M059J (cell line): ENCODE measurements around the gene LRRC71. TPM values are rescaled to one million over a fixed set of nuclear protein-coding genes. Genes with fewer than 3 reads are reported as not detected.

Source experiments
- DNase-seq: peaks from one replicate; pipeline ENCODE4 v3.0.0-alpha.2; 2012; ENCODE audit warnings: low read depth
- total RNA-seq: library from RNA; depleted of rRNA; stranded (reverse); fragments of >200 nt; shearing (Covaris generic); gene quantifications from 2 replicates; pipeline ENCODE4 v1.2.3, GENCODE V29; 2014

LRRC71 gene
- total RNA-seq, 1 experiment from 2014 or later, result not detected

DNA sequence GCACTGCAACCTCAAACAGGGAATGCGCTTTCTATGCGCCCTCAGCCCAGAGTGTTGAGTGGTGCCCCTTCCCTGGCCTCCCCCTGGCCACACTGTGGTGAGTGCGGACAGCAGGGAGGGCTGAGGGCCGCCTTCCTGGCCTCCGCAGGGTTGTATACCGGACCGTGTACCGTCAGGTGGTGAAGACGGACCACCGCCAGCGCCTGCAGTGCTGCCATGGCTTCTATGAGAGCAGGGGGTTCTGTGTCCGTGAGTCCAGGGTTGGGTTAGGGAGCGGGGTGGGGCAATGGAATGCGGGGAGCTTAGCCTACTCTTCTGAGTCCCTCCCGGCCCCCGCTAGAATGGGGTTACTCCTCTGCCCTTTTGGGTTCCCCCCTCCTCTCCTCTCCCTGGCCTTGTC is 15.3 kb upstream of the LRRC71 start:
- no peak for DNase-seq

DNA sequence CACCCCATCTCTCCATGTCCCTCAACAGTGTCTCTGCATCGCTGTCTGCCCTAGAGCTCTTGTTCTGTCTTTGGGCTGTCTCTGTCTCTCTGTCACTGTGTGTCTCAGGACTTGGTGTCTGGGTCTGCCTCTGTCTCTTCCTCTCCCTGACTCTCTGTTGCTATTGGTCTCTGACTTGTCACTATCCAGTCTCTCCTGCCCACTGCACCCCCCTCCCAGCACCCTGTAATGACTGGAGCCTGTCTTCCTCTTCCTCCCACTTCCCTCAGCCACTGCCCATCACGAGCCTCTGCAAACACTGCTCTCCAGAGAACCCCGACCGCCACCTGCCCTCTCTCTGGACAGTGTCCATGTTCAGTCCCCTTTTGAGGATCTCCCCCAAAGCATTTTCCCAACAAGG is 14.8 kb upstream of the LRRC71 start:
- DNase-seq, result no peak

DNA sequence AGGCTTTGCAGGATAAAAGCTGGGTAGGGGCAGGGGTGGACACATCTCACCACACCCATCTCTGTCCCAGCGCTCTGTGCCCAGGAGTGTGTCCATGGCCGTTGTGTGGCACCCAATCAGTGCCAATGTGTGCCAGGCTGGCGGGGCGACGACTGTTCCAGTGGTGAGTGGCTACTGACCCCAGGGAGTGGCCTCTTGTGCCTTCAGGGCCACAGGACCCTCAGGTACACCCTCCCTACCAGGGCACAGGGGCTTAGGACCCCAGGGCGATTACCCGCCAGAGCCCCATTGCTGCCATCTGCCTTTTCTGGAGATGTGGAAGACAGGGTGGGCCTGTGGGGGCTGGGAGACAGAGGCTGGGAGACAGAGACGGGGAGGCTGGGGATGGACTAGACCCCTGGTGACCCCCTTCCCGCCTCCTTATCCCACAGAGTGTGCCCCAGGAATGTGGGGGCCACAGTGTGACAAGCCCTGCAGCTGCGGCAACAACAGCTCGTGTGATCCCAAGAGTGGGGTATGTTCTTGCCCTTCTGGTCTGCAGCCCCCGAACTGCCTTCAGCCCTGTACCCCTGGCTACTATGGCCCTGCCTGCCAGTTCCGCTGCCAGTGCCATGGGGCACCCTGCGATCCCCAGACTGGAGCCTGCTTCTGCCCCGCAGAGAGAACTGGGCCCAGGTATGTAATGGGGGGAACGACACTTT is 14.1 kb upstream of the LRRC71 start:
- DNase-seq, result no peak

DNA sequence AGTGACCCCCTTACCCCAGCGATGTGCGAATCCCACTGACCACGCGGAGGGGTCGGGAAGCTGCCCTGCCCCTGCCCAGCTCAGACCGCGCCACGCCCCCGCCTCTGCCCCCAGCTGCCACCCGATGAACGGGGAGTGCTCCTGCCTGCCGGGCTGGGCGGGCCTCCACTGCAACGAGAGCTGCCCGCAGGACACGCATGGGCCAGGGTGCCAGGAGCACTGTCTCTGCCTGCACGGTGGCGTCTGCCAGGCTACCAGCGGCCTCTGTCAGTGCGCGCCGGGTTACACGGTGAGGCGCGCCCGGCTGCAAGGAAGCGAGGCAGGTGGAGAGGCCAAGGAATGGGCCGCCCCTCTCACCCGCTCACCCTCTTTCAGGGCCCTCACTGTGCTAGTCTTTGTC is 11.9 kb upstream of the LRRC71 start:
- no peak for DNase-seq

DNA sequence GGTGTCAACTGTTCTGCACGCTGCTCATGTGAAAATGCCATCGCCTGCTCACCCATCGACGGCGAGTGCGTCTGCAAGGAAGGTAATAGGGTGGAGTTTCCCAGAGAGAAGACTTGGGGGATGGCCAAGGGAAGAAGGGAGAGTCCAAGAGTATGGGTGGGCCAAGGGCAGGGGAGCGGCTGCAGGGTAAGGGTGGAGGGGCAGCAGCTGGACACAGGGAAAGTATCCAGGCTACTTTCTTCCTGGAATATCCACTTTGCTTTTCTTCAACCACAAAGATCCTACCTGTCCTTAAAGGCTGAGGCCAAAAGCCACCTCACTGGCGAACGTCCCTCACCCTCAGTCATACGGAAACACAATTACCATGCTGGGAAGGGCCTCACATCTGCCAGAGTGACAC is 11.5 kb upstream of the LRRC71 start:
- no peak for DNase-seq

DNA sequence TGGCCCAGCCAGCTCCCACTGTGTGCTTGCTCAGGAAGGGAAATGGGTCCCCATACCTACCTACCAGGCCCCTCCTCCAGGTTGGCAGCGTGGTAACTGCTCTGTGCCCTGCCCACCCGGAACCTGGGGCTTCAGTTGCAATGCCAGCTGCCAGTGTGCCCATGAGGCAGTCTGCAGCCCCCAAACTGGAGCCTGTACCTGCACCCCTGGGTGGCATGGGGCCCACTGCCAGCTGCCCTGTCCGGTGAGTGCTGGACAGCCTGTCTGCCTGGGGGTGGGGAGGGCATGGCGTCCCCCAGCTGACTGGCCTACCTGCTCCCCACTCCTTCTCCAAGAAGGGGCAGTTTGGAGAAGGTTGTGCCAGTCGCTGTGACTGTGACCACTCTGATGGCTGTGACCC is 10.8 kb upstream of the LRRC71 start:
- no peak for DNase-seq

DNA sequence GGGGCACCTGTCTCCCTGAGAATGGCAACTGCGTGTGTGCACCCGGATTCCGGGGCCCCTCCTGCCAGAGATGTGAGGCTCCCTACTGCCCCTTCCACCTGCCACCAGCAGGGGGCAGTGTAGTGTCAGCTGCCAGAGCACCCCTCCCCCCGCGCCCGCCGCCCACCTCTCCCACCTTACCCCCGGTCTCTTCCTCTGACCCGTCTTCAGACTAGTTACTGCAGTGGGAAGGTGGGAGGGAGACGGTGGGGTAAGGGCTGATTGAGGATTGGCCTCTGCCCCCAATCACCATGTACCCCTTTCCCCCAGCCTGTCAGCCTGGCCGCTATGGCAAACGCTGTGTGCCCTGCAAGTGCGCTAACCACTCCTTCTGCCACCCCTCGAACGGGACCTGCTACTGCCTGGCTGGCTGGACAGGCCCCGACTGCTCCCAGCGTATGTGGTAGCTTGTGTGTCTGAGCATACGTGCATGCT is 10.1 kb upstream of the LRRC71 start:
- no peak for DNase-seq

DNA sequence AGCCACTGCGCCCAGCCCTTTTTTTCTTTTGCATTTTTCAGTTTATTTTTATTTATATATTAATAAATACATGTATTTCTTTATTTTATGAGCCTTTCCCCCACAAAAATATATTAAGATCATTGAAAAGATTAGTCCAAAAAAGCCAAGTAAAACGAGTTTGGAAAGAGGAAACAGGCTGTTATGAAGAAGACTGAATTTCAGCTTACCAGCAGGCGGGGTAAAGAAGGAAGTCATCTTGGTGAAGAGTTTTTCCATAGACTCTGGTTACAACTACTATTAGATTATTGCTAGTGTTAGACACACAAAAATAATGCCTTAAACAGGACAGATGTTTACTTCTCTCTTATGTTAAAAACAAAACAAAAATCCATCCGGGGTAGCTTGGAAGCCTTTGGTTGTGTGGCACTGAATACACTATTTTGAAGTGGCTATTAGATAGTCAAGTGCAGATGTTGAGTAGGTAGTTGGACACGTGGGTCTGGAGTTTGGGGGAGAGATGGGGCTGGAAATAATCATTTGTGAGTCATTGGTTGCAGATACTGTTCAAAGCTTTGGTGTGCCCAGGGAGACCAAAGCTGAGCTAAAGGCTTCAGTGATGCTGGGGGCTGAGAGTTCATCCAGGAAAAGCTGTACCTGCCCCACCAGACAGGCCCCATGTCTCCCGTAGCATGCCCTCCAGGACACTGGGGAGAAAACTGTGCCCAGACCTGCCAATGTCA is 8.7 kb upstream of the LRRC71 start:
- DNase-seq, result no peak

DNA sequence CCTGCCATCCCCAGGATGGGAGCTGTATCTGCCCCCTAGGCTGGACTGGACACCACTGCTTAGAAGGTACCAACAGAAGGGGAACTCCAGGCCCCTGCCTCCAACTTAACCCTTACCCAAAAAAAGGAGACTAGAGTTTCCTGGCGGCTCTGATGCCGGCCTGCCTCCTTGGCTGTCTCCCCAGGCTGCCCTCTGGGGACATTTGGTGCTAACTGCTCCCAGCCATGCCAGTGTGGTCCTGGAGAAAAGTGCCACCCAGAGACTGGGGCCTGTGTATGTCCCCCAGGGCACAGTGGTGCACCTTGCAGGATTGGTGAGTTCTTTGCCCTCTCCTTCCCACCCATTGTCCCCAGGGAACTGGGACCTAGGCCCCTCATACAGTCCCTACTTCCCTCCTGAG is 8.1 kb upstream of the LRRC71 start:
- no peak for DNase-seq

DNA sequence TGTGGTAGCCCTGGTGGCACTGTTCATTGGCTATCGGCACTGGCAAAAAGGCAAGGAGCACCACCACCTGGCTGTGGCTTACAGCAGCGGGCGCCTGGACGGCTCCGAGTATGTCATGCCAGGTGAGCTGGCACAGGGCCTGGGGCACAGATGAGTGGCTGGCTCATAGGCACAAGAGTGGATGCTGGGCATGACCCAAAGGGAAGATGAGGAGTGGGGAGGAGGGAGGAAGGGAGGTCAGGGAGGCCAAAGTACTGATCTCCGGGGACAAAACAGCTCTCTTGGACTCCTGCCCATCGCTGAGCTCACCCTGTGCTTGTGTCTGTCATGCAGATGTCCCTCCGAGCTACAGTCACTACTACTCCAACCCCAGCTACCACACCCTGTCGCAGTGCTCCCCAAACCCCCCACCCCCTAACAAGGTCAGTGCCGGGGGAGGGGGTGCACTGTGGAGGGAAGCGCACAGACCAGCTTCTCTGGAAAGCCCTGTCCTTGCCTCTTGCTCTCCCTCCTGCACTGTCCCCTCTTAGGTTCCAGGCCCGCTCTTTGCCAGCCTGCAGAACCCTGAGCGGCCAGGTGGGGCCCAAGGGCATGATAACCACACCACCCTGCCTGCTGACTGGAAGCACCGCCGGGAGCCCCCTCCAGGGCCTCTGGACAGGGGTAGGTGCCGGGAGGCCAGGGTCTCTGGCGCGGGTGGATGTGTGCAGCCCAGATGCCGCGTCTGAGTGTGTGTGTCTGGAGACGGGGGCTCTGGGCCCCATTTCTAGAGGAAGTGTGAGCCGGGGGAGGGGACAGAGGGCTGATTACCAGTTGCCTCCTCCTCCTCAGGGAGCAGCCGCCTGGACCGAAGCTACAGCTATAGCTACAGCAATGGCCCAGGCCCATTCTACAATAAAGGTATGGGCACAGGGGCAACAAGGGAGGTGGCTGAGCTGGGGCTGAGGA is 7.3 kb upstream of the LRRC71 start:
- DNase-seq, result no peak

DNA sequence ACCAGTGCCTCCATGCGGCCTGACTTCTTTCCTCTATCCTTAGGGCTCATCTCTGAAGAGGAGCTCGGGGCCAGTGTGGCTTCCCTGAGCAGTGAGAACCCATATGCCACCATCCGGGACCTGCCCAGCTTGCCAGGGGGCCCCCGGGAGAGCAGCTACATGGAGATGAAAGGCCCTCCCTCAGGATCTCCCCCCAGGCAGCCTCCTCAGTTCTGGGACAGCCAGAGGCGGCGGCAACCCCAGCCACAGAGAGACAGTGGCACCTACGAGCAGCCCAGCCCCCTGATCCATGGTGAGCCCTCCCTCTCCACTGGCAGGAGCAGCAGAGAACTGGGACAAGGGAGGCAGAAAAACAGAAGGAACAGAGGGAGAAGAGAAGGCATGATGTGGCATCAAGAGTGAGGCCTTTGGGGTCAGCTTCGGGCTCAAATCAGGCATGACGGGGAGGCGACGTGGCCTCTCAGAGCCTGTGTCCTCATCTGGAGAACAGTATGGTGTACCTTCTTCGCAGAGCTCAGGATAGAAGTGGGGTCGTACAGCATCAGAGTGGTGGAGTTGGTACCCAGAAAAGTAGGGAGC is 6.5 kb upstream of the LRRC71 start:
- DNase-seq, result no peak

DNA sequence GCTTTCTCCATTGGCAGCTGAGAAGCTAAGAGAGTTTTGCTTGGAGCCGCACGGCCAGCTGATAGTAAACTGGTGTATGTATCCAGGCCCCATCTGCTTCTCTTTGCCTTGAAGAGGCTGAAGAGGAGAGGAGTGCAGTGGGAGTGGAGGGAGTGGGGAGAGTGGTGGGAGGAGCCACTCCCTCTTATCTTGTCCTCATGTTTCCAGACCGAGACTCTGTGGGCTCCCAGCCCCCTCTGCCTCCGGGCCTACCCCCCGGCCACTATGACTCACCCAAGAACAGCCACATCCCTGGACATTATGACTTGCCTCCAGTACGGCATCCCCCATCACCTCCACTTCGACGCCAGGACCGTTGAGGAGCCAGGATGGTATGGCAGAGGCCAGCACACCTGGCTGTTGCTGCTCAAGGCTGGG is 6.0 kb upstream of the LRRC71 start:
- peak; percentile 45 for DNase-seq

DNA sequence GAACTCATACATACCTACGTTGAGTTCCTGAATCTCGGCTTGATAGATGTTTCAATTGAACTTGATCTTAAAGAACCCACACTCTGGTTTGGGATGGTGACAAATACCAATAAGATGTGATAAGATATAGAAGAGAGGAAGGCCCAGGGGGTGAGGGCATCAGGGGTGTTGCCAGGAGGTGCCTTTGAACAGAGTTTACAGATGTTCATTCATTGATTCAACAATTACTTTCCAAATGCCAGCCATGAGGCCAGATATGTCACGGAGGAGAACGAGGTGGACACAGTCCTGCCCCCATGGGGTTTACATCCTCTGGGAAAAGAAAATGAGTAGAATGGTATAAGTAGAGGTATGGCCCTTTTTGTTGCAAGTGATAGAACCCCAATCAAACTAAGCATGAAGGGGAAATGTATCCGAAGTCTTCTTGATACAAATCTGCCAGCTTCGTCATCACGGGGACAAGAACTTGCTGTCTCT is 659 bp downstream of the LRRC71 start:
- no peak for DNase-seq

DNA sequence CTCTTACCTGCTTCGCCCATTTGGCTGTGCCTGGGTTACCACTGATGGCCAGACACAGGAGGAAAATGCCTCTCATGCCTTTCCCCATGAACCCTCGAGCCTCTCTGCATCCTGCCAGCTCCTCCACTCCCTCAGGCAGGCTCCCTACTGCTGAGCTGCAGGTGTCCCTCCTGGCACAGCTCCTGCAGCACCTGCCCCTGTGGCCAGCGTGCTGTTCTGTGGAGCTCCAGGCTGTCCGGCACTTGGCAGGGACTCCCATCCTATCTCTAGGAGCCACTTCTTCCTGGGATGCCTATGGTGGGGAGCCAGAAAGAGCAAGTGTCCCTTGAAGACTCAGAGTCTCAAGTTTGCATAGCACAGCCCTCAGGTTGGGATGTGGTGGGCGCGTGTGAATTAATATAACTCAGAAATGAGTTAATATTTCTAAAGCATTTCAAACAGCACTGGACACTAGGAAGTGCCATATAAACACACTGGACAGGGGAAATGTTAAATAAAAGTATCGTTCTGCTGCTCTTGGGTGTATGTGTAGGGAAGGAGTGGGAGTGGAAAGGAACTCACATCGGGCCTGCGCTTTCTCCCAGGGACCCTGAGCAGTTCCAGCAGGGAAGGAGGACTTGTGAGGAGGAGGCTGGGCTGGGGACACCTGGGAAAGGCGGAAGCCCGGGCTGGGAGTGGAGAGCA is 2.7 kb downstream of the LRRC71 start:
- DNase-seq, result no peak

DNA sequence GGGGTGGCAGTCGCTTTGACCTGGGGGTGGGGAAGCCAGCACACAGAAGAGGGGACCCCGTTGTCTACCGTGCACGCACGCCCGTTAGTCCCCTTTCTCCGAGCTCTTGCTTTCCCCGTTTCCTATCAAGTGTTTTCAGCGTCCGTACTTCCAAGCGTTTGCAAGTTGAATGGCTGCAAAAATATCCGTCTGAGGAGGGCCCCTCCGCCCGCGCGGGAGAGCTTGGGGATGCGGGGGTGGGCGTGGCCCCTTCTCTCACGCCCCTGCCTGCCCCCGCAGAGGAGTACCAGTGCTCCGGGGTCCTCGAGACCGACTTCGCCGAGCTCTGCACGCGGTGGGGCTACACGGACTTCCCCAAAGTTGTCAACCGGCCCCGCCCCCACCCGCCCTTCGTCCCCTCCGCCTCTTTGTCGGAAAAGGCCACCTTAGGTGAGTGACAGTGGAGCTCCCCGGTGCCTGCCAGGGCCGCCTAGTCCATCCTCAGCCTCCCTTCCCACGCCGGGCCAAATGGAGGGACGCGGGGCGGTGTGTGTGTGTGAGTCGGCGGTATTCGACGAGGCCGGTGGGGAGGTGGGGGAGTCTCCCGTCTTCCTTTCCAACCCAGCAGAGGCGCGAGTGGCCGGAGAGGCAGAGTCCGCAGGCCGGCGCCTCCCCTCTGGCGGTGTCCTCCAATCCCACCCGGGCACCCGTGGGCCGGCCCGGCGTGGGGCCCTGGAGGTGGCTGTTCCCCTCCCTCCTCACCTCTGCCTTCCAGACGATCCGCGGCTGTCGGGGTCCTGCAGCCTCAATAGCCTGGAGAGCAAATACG is 3.4 kb downstream of the LRRC71 start:
- no peak for DNase-seq

DNA sequence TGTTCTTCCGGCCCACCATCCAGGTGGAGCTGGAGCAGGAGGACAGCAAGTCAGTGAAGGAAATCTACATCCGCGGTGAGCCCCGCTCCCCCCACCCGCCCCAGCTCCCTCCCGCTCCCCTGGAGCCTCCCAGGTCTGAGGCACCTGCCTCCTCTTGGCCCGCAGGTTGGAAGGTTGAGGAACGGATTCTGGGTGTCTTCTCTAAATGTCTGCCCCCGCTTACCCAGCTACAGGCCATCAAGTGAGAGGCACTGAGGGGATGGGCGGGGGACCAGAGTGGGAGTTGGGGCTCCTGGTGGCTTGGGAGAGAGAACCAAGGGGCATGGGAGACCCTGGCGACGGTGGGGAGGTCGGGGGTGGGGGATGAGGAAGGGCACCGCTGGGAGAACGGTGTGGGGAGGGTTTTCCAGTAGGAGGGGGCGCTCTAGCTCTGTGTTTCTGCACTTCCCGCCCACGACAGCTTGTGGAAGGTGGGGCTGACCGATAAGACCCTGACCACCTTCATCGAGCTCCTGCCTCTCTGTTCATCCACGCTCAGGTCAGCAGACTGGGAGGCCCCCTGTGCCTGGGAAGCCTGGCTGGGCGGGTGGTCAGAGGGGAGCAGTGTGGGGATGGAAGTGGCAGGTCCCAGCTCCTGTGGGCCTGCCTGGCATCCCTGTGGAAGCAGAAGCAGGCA is 4.2 kb downstream of the LRRC71 start:
- DNase-seq, result no peak

DNA sequence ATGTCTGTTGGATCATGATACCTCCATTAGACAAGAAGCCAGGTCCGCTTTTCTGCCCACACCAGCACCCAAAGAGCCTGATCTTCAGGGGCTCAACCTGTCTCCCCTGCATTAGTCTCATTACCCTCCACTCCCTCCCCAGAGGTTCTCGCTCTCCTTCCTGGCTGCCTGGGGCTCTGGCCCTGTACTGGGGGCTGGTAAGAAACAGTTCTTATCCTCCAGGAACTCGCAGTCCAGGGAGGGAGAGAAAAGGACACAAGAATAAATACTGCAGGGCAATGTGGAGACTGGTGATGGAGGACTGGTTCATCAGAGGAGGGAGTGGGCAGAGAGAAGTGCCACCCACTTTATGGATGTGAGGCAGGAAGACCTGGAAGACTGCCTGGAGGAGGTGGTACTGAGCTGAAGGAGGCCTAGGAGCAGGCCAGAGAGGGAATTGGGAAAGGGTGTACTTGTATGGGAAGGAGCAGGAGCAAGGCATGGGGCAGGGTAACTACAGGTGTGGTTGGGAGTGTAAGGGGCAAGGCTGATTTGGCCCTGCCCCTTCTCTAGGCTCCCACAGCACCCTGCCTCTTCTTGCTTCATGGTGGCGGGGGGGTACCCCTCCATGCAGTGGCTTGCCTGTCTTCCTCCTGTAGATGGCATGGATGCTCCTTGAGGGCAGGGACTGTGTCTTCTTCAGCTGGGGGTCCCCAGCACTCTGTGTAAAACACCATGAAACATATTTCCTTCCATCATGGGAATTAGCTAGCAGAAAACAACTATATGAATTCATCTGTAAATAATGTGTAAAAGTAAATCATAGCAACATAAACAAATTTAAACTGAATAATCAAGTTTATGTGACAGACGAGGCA is 5.0 kb downstream of the LRRC71 start:
- DNase-seq, result no peak

DNA sequence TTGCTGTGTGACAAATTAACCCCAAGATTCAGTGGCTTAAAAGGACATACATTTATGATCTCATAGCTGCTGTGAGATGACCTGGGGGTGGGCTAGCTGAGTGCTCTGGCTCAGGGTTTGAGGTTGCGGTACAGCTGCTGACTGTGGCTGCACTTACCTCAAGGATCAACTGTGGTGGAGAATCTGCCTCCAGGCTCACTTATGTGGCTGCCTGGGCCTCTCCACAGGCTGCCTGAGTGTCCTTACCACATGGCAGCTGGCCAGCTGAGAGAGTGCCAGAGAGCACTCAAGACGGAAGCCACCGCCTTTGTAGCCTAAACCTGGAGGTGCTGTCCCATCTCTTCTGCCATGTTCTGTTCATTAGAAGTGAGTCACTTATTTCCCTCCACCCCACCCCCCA is 5.7 kb downstream of the LRRC71 start:
- peak; percentile 100 for DNase-seq

DNA sequence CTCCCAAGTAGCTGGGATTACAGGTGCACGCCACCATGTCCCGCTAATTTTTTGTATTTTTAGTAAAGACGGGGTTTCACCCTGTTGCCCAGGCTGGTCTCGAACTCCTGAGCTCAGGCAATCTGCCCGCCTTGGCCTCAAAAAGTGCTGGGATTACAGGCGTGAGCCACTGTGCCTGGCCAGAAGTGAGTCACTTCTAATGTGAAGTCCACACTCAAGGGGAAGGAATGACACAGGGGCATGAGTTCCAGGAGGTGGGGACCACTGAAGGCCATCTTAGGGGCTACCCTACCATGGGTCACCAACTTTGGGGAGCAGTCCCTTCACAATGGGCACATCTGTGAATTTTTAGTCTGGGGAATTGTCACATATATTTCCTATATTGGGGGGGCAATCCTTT is 6.3 kb downstream of the LRRC71 start:
- peak; percentile 61 for DNase-seq
